ENCODE data around the gene HTRA1.

Gene HTRA1

DNA sequence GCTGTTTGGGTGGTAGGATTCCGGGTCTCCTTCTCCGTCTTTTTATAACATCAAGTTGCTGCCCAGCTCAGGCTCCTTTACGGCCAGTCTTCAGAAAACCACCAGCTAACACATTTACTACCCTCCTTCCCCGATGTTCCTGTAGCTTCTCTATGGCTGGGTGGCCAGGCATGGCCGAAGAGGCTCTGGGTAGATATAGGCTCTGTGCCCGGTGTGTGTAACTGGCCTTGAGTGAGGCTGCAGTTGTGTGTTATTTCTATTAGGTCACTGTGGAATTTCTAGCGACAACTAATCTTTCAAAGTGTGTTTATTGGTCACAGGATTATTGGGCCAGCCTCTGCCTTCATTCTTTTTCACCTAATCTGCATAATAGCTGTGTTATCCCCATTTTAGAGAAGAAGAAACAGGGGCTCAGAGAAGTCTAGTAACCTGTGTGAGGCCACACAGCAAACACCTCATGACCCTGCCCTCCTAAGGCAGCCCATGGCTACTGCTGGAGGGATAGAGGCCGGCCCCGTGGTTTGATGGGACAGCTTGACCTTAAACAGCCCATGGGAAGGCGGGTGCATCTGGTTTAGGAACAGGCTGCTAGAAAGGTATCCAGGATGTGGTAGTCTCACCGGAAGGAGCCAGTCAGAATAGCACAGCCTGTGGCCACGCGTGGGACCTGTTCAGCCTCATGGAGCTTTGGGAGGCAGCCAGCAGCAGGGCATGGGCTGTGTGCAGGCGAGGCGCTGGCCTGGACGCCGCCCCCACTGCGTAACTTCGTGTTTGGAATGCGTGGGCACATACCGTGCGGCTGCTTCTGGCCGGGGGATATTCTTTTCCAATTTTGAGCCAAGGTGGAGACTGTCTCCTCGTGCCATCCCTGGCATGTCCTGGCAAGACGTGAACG, 29.7 kb downstream of the HTRA1 start:
- H4K8ac ChIP-seq (ENCODE audit: low read depth, low read length), result no peak overlapping the region
- no peak overlapping the region for H4K5ac ChIP-seq (ENCODE audit: low read length)
- DNase-seq, result no peak
- no peak overlapping the region for H3K27ac ChIP-seq (ENCODE audit: low read depth, low read length)
- H3K56ac ChIP-seq (ENCODE audit: low read length), result no peak overlapping the region
- peaks cover 13% of the 10 kb centered on the region for H3K4me1 ChIP-seq (ENCODE audit: control insufficient read depth, low read depth, low read length)
- no peak overlapping the region for H3K23ac ChIP-seq (ENCODE audit: low read length)
- WGBS (ENCODE audit: extremely low coverage, insufficient coverage, low lambda C conversion rate), result no CpG with 5 or more reads among the region's 26 CpGs
- H3K79me1 ChIP-seq (ENCODE audit: low read length), result no peaks in the 10 kb centered on the region
- no peak overlapping the region for H3K4me3 ChIP-seq (ENCODE audit: low read length)
- no peak overlapping the region for H3K18ac ChIP-seq (ENCODE audit: low read length)
- H3K27me3 ChIP-seq (ENCODE audit: insufficient read depth, low read length, poor library complexity), result no peaks in the 10 kb centered on the region
- H2BK120ac ChIP-seq (ENCODE audit: low read depth, low read length), result no peak overlapping the region
- no peak overlapping the region for H3K4ac ChIP-seq (ENCODE audit: low read depth, low read length)
- H2BK15ac ChIP-seq (replicated peaks; ENCODE audit: low read depth), result no peak overlapping the region
- H3K9ac ChIP-seq (ENCODE audit: low read length), result no peak overlapping the region
- no peak overlapping the region for H2AK5ac ChIP-seq (ENCODE audit: low read length)
- no peaks in the 10 kb centered on the region for H3K36me3 ChIP-seq (ENCODE audit: control insufficient read depth, insufficient read depth, low read length)
- H3K4me2 ChIP-seq (ENCODE audit: low read length), result no peak overlapping the region
- H3K79me2 ChIP-seq (ENCODE audit: control insufficient read depth, insufficient read depth, low read length), result no peaks in the 10 kb centered on the region
- no peak overlapping the region for H2BK5ac ChIP-seq (ENCODE audit: low read length)

GRCh38 chr10:122492006-122492405, 30.7 kb downstream of the HTRA1 start:
- Histone ChIP-seq H2BK15ac (replicated peaks; ENCODE audit: low read depth) (no peak overlapping the region), H3K4me2 (ENCODE audit: low read length) (no peak overlapping the region), H3K23ac (ENCODE audit: low read length) (no peak overlapping the region), H3K4me1 (ENCODE audit: control insufficient read depth, low read depth, low read length) (peaks cover 11% of the 10 kb centered on the region), H3K36me3 (ENCODE audit: control insufficient read depth, insufficient read depth, low read length) (no peaks in the 10 kb centered on the region), H3K18ac (ENCODE audit: low read length) (no peak overlapping the region), H3K56ac (ENCODE audit: low read length) (no peak overlapping the region), H2BK5ac (ENCODE audit: low read length) (no peak overlapping the region), H3K79me1 (ENCODE audit: low read length) (no peaks in the 10 kb centered on the region), H2BK120ac (ENCODE audit: low read depth, low read length) (no peak overlapping the region), H3K79me2 (ENCODE audit: control insufficient read depth, insufficient read depth, low read length) (no peaks in the 10 kb centered on the region), H3K9ac (ENCODE audit: low read length) (no peak overlapping the region), H3K27me3 (ENCODE audit: insufficient read depth, low read length, poor library complexity) (no peaks in the 10 kb centered on the region), H2AK5ac (ENCODE audit: low read length) (no peak overlapping the region), H4K5ac (ENCODE audit: low read length) (no peak overlapping the region), H4K8ac (ENCODE audit: low read depth, low read length) (no peak overlapping the region), H3K27ac (ENCODE audit: low read depth, low read length) (no peak overlapping the region), H3K4me3 (ENCODE audit: low read length) (no peak overlapping the region), H3K4ac (ENCODE audit: low read depth, low read length) (no peak overlapping the region)
- DNase-seq, result no peak
- WGBS (ENCODE audit: extremely low coverage, insufficient coverage, low lambda C conversion rate), result no CpG with 5 or more reads among the region's 9 CpGs

GRCh38 chr10:122492999-122493481, 31.7 kb downstream of the HTRA1 start:
- Histone ChIP-seq H3K79me2 (ENCODE audit: control insufficient read depth, insufficient read depth, low read length) (no peaks in the 10 kb centered on the region), H2BK5ac (ENCODE audit: low read length) (no peak overlapping the region), H3K4me3 (ENCODE audit: low read length) (no peak overlapping the region), H2BK120ac (ENCODE audit: low read depth, low read length) (no peak overlapping the region), H3K9ac (ENCODE audit: low read length) (no peak overlapping the region), H3K4me2 (ENCODE audit: low read length) (no peak overlapping the region), H2AK5ac (ENCODE audit: low read length) (no peak overlapping the region), H3K36me3 (ENCODE audit: control insufficient read depth, insufficient read depth, low read length) (no peaks in the 10 kb centered on the region), H3K18ac (ENCODE audit: low read length) (no peak overlapping the region), H3K27me3 (ENCODE audit: insufficient read depth, low read length, poor library complexity) (no peaks in the 10 kb centered on the region), H3K23ac (ENCODE audit: low read length) (no peak overlapping the region), H3K27ac (ENCODE audit: low read depth, low read length) (no peak overlapping the region), H3K4me1 (ENCODE audit: control insufficient read depth, low read depth, low read length) (peaks cover 10% of the 10 kb centered on the region), H3K4ac (ENCODE audit: low read depth, low read length) (no peak overlapping the region), H2BK15ac (replicated peaks; ENCODE audit: low read depth) (no peak overlapping the region), H3K79me1 (ENCODE audit: low read length) (no peaks in the 10 kb centered on the region), H3K56ac (ENCODE audit: low read length) (no peak overlapping the region), H4K5ac (ENCODE audit: low read length) (no peak overlapping the region), H4K8ac (ENCODE audit: low read depth, low read length) (no peak overlapping the region)
- no CpG with 5 or more reads among the region's 9 CpGs for WGBS (ENCODE audit: extremely low coverage, insufficient coverage, low lambda C conversion rate)
- no peak for DNase-seq

GRCh38 chr10:122493761-122494160, 32.4 kb downstream of the HTRA1 start:
- Histone ChIP-seq H3K36me3 (ENCODE audit: control insufficient read depth, insufficient read depth, low read length) (no peaks in the 10 kb centered on the region), H3K56ac (ENCODE audit: low read length) (no peak overlapping the region), H3K79me1 (ENCODE audit: low read length) (no peaks in the 10 kb centered on the region), H3K4me1 (ENCODE audit: control insufficient read depth, low read depth, low read length) (peaks cover 10% of the 10 kb centered on the region), H3K9ac (ENCODE audit: low read length) (no peak overlapping the region), H3K18ac (ENCODE audit: low read length) (no peak overlapping the region), H2AK5ac (ENCODE audit: low read length) (no peak overlapping the region), H2BK120ac (ENCODE audit: low read depth, low read length) (no peak overlapping the region), H4K8ac (ENCODE audit: low read depth, low read length) (no peak overlapping the region), H3K4me2 (ENCODE audit: low read length) (no peak overlapping the region), H3K79me2 (ENCODE audit: control insufficient read depth, insufficient read depth, low read length) (no peaks in the 10 kb centered on the region), H3K4me3 (ENCODE audit: low read length) (no peak overlapping the region), H3K27me3 (ENCODE audit: insufficient read depth, low read length, poor library complexity) (no peaks in the 10 kb centered on the region), H3K27ac (ENCODE audit: low read depth, low read length) (no peak overlapping the region), H2BK5ac (ENCODE audit: low read length) (no peak overlapping the region), H4K5ac (ENCODE audit: low read length) (no peak overlapping the region), H3K23ac (ENCODE audit: low read length) (no peak overlapping the region), H2BK15ac (replicated peaks; ENCODE audit: low read depth) (no peak overlapping the region), H3K4ac (ENCODE audit: low read depth, low read length) (no peak overlapping the region)
- no peak for DNase-seq
- no CpG with 5 or more reads among the region's 4 CpGs for WGBS (ENCODE audit: extremely low coverage, insufficient coverage, low lambda C conversion rate)

- Histone ChIP-seq H3K4me1 (ENCODE audit: control insufficient read depth, low read depth, low read length) (peaks cover 10% of the 10 kb centered on the region), H3K79me2 (ENCODE audit: control insufficient read depth, insufficient read depth, low read length) (no peaks in the 10 kb centered on the region), H3K27me3 (ENCODE audit: insufficient read depth, low read length, poor library complexity) (no peaks in the 10 kb centered on the region)
Measured at GRCh38 chr10:122494173-122494820, 32.9 kb downstream of the HTRA1 start.

More at GRCh38 chr10:122494173-122494820, 32.9 kb downstream of the HTRA1 start:
- WGBS (ENCODE audit: extremely low coverage, insufficient coverage, low lambda C conversion rate), result no CpG with 5 or more reads among the region's 20 CpGs
- Histone ChIP-seq H3K4me2 (ENCODE audit: low read length) (no peak overlapping the region), H2BK120ac (ENCODE audit: low read depth, low read length) (no peak overlapping the region), H2BK5ac (ENCODE audit: low read length) (no peak overlapping the region), H3K36me3 (ENCODE audit: control insufficient read depth, insufficient read depth, low read length) (no peaks in the 10 kb centered on the region), H4K8ac (ENCODE audit: low read depth, low read length) (no peak overlapping the region), H4K5ac (ENCODE audit: low read length) (no peak overlapping the region), H3K56ac (ENCODE audit: low read length) (no peak overlapping the region), H2AK5ac (ENCODE audit: low read length) (no peak overlapping the region), H3K18ac (ENCODE audit: low read length) (no peak overlapping the region), H3K79me1 (ENCODE audit: low read length) (no peaks in the 10 kb centered on the region), H3K9ac (ENCODE audit: low read length) (no peak overlapping the region), H2BK15ac (replicated peaks; ENCODE audit: low read depth) (no peak overlapping the region), H3K27ac (ENCODE audit: low read depth, low read length) (no peak overlapping the region), H3K23ac (ENCODE audit: low read length) (no peak overlapping the region), H3K4me3 (ENCODE audit: low read length) (no peak overlapping the region), H3K4ac (ENCODE audit: low read depth, low read length) (no peak overlapping the region)
- DNase-seq, result no peak

Data from mesendoderm (in vitro differentiated cells).